Regular cardiac myocyte (primary cell): Measurements from ENCODE around the gene IFNA2. TPM values are rescaled to one million over a fixed set of nuclear protein-coding genes. Genes with fewer than 3 reads are reported as not detected.

ENCODE experiments used
- total RNA-seq: library from RNA; depleted of rRNA; stranded (reverse); fragments of >200 nt; gene quantifications from 2 replicates; pipeline ENCODE4 v1.2.3, GENCODE V29; 2014

IFNA2 gene
- total RNA-seq, result not detected in 2 replicates

DNA sequence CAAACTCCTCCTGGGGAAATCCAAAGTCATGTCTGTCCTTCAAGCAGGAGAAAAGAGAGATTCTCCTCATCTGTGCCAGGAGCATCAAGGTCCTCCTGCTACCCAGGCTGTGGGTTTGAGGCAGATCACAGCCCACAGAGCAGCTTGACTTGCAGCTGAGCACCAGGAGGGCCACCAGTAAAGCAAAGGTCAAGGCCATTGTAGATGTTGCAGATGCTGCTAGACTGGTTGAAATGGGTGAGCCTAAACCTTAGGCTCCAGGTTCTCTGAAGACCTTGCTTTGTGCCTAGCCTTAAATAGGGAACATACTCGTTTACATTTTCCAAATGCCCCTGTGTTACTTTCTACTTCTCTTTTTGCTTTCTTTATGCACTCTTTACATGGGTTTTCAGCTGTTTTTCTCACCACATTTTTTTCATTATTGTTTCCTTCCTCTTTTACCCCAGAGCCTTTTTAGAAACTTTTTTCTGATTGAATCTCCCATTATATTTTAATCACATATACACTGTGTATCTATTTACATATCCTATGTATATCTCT lies at the start of gene IFNA2:
TSS of gene IFNA2 (minus strand) at position 268 of the 540 bp plus-strand sequence. CDS start at position 199, 69 bp downstream.

DNA sequence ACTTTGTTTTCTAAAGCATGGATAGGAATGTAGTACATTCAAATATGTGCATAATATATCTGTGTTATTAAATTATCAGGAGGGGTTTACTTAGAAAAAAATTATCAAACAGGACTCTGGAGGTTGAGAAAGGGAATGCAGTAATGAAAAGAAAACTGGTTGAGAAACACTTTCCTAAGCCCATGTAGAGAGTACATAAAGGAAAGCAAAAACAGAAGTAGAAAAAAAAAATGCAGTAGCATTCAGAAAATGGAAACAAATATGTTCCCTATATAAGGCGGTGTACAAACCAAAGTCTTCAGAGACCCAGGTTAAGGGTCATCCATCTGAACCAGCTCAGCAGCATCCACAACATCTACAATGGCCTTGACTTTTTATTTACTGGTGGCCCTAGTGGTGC lies 23.6 kb upstream of the IFNA2 start, which contains the start of gene IFNA8:
TSS of gene IFNA8 (plus strand) at position 301 of the 400 bp plus-strand sequence. CDS start at position 361, 60 bp downstream.

DNA sequence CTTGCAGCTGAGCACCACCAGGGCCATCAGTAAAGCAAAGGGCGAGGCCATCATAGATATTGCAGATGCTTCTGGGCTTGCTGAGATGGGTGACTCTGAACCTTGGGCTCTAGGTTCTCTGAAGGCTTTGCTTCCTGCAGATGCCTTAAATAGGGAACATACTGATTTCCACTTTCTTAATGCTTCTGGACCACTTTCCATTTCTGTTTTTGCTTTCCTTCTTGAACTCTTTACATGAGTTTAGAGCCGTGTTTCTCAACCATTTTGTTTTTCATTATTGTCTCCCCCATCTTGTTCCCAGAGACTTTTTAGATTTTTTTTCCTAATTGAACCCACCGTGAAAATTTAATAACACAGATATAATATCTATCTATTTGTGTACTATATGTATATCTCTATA lies 17.2 kb downstream of the IFNA2 start, which contains the start of gene IFNA13:
TSS of gene IFNA13 (minus strand) at position 101 of the 400 bp plus-strand sequence. CDS start at position 54, 47 bp downstream.

GRCh38 chr9:21350787-21351186 lies 34.4 kb downstream of the IFNA2 start, which contains the start of gene IFNA6:
TSS of gene IFNA6 (minus strand) at chr9:21350887. CDS start at chr9:21350887, 0 bp downstream.

GRCh38 chr9:21334701-21335632 lies 50.2 kb downstream of the IFNA2 start, which contains the start of gene KLHL9:
TSS of gene KLHL9 (minus strand) at chr9:21335404. CDS start at chr9:21334859, 545 bp downstream.

Other genes starting within 250 kb of the IFNA2 start
- gene IFNW1, start 243.6 kb downstream of the IFNA2 start, total RNA-seq, result not detected in 2 replicates
- gene IFNA21, start 218.7 kb downstream of the IFNA2 start, total RNA-seq, result not detected in 2 replicates
- not detected in 2 replicates for gene IFNA4, start 197.8 kb downstream of the IFNA2 start, total RNA-seq
- gene IFNA7, start 183.2 kb downstream of the IFNA2 start, total RNA-seq, result not detected in 2 replicates
- gene IFNA10, start 178.3 kb downstream of the IFNA2 start, total RNA-seq, result not detected in 2 replicates
- gene IFNA16, start 168.1 kb downstream of the IFNA2 start, total RNA-seq, result not detected in 2 replicates
- not detected in 2 replicates for gene IFNA17, start 157.2 kb downstream of the IFNA2 start, total RNA-seq
- gene IFNA14, start 145.4 kb downstream of the IFNA2 start, total RNA-seq, result not detected in 2 replicates
- gene IFNA5, start 80.1 kb downstream of the IFNA2 start, total RNA-seq, result not detected in 2 replicates
- 38.1 and 47.9 TPM in 2 replicates for gene KLHL9, start 50.0 kb downstream of the IFNA2 start, total RNA-seq
- not detected in 2 replicates for gene IFNA6, start 34.5 kb downstream of the IFNA2 start, total RNA-seq
- gene IFNA13, start 17.3 kb downstream of the IFNA2 start, total RNA-seq, result not detected in 2 replicates
- not detected in 2 replicates for gene IFNA8, start 23.7 kb upstream of the IFNA2 start, total RNA-seq
- gene IFNA1, start 55.0 kb upstream of the IFNA2 start, total RNA-seq, result not detected in 2 replicates
- gene IFNE, start 96.9 kb upstream of the IFNA2 start, total RNA-seq, result 4.4 and 9.6 TPM in 2 replicates